Neuronal stem cell (in vitro differentiated cells): Measurements from ENCODE around the gene ZSWIM5.
"Not testable (repeated sequence)": the region's sequence is repeated elsewhere in the genome, so short reads cannot be mapped to it uniquely, and the experiment has no call there.

ENCODE experiments used
- DNase-seq: peaks from one replicate; pipeline ENCODE4 v3.0.0-alpha.2; 2013; ENCODE audit warnings: low spot score
- H2AFZ ChIP-seq: one replicate; pipeline ENCODE4 v1.6.1; 2013; ENCODE audit warnings: mild to moderate bottlenecking, low read length, inconsistent platforms
- H2AK5ac ChIP-seq: 2 replicates; pipeline ENCODE4 v1.6.1; 2013; ENCODE audit warnings: low read depth, mild to moderate bottlenecking, inconsistent platforms, low read length, moderate library complexity, mixed read lengths
- H2BK120ac ChIP-seq: 2 replicates; pipeline ENCODE4 v1.6.1; 2013; ENCODE audit warnings: low read depth, mild to moderate bottlenecking, inconsistent platforms, low read length, moderate library complexity, mixed read lengths
- H2BK12ac ChIP-seq: one replicate; pipeline ENCODE4 v1.6.1; 2013; ENCODE audit warnings: low read length, inconsistent platforms
- H2BK15ac ChIP-seq: 2 replicates; pipeline ENCODE4 v1.6.1; 2013; ENCODE audit warnings: mild to moderate bottlenecking, low read length, inconsistent platforms, mixed read lengths
- H2BK5ac ChIP-seq: one replicate; pipeline ENCODE4 v1.6.1; 2013; ENCODE audit warnings: inconsistent platforms, mild to moderate bottlenecking, low read length, moderate library complexity
- H3K14ac ChIP-seq: one replicate; pipeline ENCODE4 v1.6.1; 2013; ENCODE audit warnings: low read length, inconsistent platforms
- H3K18ac ChIP-seq: 2 replicates; pipeline ENCODE4 v1.6.1; 2013; ENCODE audit warnings: low read length, inconsistent platforms
- H3K23ac ChIP-seq: 2 replicates; pipeline ENCODE4 v1.6.1; 2013; ENCODE audit warnings: low read depth, mild to moderate bottlenecking, mixed read lengths, low read length, inconsistent platforms; ENCODE audit not compliant: poor library complexity
- H3K27ac ChIP-seq: replicated peaks from 3 replicates; pipeline ENCODE4 v1.5.1; 2013; ENCODE audit warnings: low read length, inconsistent platforms
- H3K27me3 ChIP-seq, 3 experiments: 2 replicates each; pipeline ENCODE4 v1.6.1; 2013; ENCODE audit warnings: low read length in 3 of 3, mild to moderate bottlenecking in 2 of 3, inconsistent platforms in 1 of 3, low read depth in 1 of 3, mixed read lengths in 1 of 3, moderate library complexity in 1 of 3; ENCODE audit not compliant: control insufficient read depth in 3 of 3, insufficient read depth in 3 of 3
- H3K36me3 ChIP-seq, 2 donors: replicated peaks in 1 of 2; 2 replicates each; pipeline ENCODE4 v1.6.1; 2013; ENCODE audit warnings: low read length in 2 of 2; ENCODE audit not compliant: control insufficient read depth in 2 of 2, insufficient read depth in 2 of 2
- H3K4ac ChIP-seq: 2 replicates; pipeline ENCODE4 v1.6.1; 2013; ENCODE audit warnings: inconsistent platforms, mild to moderate bottlenecking, low read length, moderate library complexity
- H3K4me1 ChIP-seq, 2 donors: 1 replicate in 1 of 2; 2 replicates in 1 of 2; pipeline ENCODE4 v1.6.1; 2013; ENCODE audit warnings: low read length in 2 of 2, low read depth in 1 of 2; ENCODE audit not compliant: control insufficient read depth in 2 of 2, insufficient read depth in 1 of 2
- H3K4me2 ChIP-seq: one replicate; pipeline ENCODE4 v1.6.1; 2013; ENCODE audit warnings: mild to moderate bottlenecking, low read length, inconsistent platforms; ENCODE audit not compliant: insufficient read depth, poor library complexity, severe bottlenecking
- H3K4me3 ChIP-seq, 2 donors: 2 replicates each; pipeline ENCODE4 v1.5.1; 2013; ENCODE audit warnings: low read length in 2 of 2, mild to moderate bottlenecking in 2 of 2, inconsistent platforms in 1 of 2, moderate library complexity in 1 of 2
- H3K79me1 ChIP-seq: one replicate; pipeline ENCODE4 v1.6.1; 2013; ENCODE audit warnings: low read depth, mild to moderate bottlenecking, inconsistent platforms, low read length, moderate library complexity
- H3K9ac ChIP-seq: one replicate; pipeline ENCODE4 v1.6.1; 2013; ENCODE audit warnings: mild to moderate bottlenecking, low read depth, low read length, inconsistent platforms; ENCODE audit not compliant: poor library complexity
- H3K9me3 ChIP-seq, 2 donors: replicated peaks in 1 of 2; 2 replicates each; pipeline versions ENCODE3 to v1.6.1; 2013; ENCODE audit warnings: low read length in 2 of 2, mild to moderate bottlenecking in 2 of 2, inconsistent platforms in 1 of 2, low read depth in 1 of 2, mixed read lengths in 1 of 2, moderate library complexity in 1 of 2; ENCODE audit not compliant: control insufficient read depth in 2 of 2, insufficient read depth in 1 of 2
- H4K8ac ChIP-seq: one replicate; pipeline ENCODE4 v1.6.1; 2013; ENCODE audit warnings: low read depth, mild to moderate bottlenecking, inconsistent platforms, low read length, moderate library complexity
- H4K91ac ChIP-seq: one replicate; pipeline ENCODE4 v1.6.1; 2013; ENCODE audit warnings: low read length, low read depth, mild to moderate bottlenecking, inconsistent platforms; ENCODE audit not compliant: poor library complexity
- WGBS, 2 donors: extraction: QIAGEN DNeasy Blood & Tissue Kit; methylation state at CpG; one replicate each; pipeline ENCODE4 v1.1.7; 2013; ENCODE audit warnings: missing lambda C conversion rate in 2 of 2, mixed read lengths in 1 of 2; ENCODE audit not compliant: insufficient read length in 2 of 2, insufficient replicate concordance in 1 of 2; ENCODE audit errors: extremely low coverage in 2 of 2; 5-methylcytosine and 5-hydroxymethylcytosine counted together

The ZSWIM5 gene

DNA sequence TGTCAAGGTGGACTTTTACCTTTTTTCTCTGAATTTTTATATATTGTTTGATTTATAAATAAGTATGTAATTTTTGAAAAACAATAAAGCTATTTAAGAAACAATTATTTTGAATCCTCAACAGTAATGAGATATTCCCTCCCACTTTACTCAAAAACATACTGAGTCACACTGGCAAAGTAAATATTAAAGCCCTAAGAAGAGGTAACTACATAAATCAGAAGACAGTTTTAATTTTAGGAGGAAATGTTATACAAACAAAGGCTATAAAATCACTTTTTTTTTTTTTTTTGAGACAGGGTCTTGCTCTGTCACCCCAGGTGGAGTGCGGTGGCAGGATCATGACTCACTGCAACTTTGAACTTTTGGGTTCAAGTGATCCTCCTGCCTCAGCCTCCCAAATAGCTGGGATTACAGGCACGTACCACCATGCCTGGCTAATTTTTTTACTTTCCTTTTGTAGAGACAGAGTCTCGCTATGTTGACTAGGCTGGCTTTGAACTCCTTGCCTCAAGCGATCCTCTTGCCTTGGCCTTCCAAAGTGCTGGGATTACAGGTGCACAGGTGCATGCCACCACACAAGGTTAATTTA lies 36.2 kb downstream of the ZSWIM5 start:
- Histone ChIP-seq H3K36me3 (no peaks in the 10 kb centered on the region), H3K79me1 (no peaks in the 10 kb centered on the region), H2BK5ac (no peak overlapping the region), H2BK15ac (no peak overlapping the region), H4K91ac (no peak overlapping the region), H3K4ac (no peak overlapping the region), H3K9me3 (no peaks in the 10 kb centered on the region), H2AFZ (no peak overlapping the region), H3K4me1 (no peaks in the 10 kb centered on the region), H2BK12ac (no peak overlapping the region), H4K8ac (no peak overlapping the region), H3K27ac (no peak overlapping the region), H2AK5ac (no peak overlapping the region), H3K4me3 (no peak overlapping the region), H3K4me2 (no peak overlapping the region), H3K9ac (no peak overlapping the region), H2BK120ac (no peak overlapping the region), H3K18ac (no peak overlapping the region), H3K14ac (no peak overlapping the region), H3K27me3 (no peaks in the 10 kb centered on the region), H3K23ac (no peak overlapping the region)
- no CpG with 5 or more reads among the region's 4 CpGs for WGBS, 2 donors
- DNase-seq: no peak

DNA sequence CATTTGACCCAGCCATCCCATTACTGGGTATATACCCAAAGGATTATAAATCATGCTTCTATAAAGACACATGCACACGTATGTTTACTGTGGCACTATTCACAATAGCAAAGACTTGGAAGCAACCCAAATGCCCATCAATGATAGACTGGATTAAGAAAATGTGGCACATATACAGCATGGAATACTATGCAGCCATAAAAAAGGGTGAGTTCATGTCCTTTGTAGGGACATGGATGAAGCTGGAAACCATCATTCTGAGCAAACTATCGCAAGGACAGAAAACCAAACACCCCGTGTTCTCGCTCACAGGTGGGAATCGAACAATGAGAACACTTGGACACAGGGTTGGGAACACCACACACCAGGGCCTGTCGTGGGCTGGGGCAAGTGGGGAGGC lies 38.5 kb downstream of the ZSWIM5 start:
- H4K8ac ChIP-seq, H2AK5ac ChIP-seq, H2BK5ac ChIP-seq, H2BK12ac ChIP-seq, H3K4me2 ChIP-seq, H3K27me3 ChIP-seq, H3K4me3 ChIP-seq, H3K23ac ChIP-seq, H2BK120ac ChIP-seq, H2AFZ ChIP-seq, H4K91ac ChIP-seq, H3K4me1 ChIP-seq, DNase-seq, H3K27ac ChIP-seq, H3K18ac ChIP-seq, H3K9ac ChIP-seq, H3K9me3 ChIP-seq, H3K4ac ChIP-seq, H3K79me1 ChIP-seq, H2BK15ac ChIP-seq, H3K14ac ChIP-seq, H3K36me3 ChIP-seq: not testable (repeated sequence)
- no CpG with 5 or more reads among the region's 6 CpGs for WGBS, 2 donors

DNA sequence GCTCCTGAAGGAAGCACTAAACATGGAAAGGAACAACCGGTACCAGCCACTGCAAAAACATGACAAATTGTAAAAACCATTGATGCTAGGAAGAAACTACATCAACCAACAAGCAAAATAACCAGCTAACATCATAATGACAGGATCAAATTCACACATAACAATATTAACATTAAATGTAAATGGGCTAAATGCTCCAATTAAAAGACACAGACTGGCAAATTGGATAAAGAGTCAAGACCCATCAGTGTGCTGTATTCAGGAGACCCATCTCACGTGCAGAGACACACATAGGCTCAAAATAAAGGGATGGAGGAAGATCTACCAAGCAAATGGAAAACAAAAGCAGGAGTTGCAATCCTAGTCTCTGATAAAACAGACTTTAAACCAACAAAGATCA lies 42.1 kb downstream of the ZSWIM5 start:
- not testable (repeated sequence) for H2BK12ac ChIP-seq, H3K36me3 ChIP-seq, H3K9ac ChIP-seq, H3K14ac ChIP-seq, H3K27ac ChIP-seq, H2AK5ac ChIP-seq, H2AFZ ChIP-seq, H3K18ac ChIP-seq, H3K27me3 ChIP-seq, H4K91ac ChIP-seq, H3K79me1 ChIP-seq, H3K4me3 ChIP-seq, H3K4me2 ChIP-seq, H3K23ac ChIP-seq, H2BK5ac ChIP-seq, DNase-seq, H3K9me3 ChIP-seq, H4K8ac ChIP-seq, H3K4ac ChIP-seq, H2BK120ac ChIP-seq, H3K4me1 ChIP-seq, H2BK15ac ChIP-seq
- WGBS, 2 donors: no CpG with 5 or more reads among the region's 2 CpGs

DNA sequence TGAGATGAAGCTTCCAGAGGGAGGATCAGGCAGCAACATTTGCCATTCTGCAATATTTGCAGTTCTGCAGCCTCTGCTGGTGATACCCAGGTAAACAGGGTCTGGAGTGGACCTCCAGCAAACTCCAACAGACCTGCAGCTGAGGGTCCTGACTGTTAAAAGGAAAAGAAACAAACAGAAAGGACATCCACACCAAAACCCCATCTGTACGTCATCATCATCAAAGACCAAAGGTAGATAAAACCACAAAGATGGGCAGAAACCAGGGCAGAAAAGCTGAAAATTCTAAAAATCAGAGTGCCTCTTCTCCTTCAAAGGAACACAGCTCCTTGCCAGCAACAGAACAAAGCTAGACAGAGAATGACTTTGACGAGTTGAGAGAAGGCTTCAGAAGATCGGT lies 43.3 kb downstream of the ZSWIM5 start:
- not testable (repeated sequence) for H3K9me3 ChIP-seq, H4K91ac ChIP-seq, H3K4me2 ChIP-seq, H3K4me1 ChIP-seq, H3K9ac ChIP-seq, H3K27ac ChIP-seq, H2BK120ac ChIP-seq, H3K4ac ChIP-seq, H3K36me3 ChIP-seq, DNase-seq, H3K18ac ChIP-seq, H2AK5ac ChIP-seq, H2BK15ac ChIP-seq, H2BK12ac ChIP-seq, H3K4me3 ChIP-seq, H3K23ac ChIP-seq, H3K79me1 ChIP-seq, H2BK5ac ChIP-seq, H2AFZ ChIP-seq, H4K8ac ChIP-seq, H3K14ac ChIP-seq, H3K27me3 ChIP-seq
- WGBS, 2 donors: no CpG with 5 or more reads among the region's 3 CpGs
